Endodermal cell (in vitro differentiated cells): ENCODE data around the gene ARAP3. TPM values are rescaled to one million over a fixed set of nuclear protein-coding genes. Genes with fewer than 3 reads are reported as not detected.
A peak's percentile ranks its signal among the peaks of the same experiment; 100 is the strongest.

ENCODE experiments used
- DNase-seq: peaks from one replicate; pipeline ENCODE4 v3.0.0-alpha.2; 2017
- H3K27ac ChIP-seq: 2 replicates; pipeline ENCODE4 v1.5.1; 2013; ENCODE audit warnings: mild to moderate bottlenecking, low read depth, low read length, moderate library complexity
- H3K27me3 ChIP-seq: 2 replicates; pipeline ENCODE4 v1.6.1; 2013; ENCODE audit warnings: mild to moderate bottlenecking, low read length, moderate library complexity; ENCODE audit not compliant: insufficient read depth, control insufficient read depth, poor library complexity, severe bottlenecking
- H3K36me3 ChIP-seq: 2 replicates; pipeline ENCODE4 v1.7.0; 2013; ENCODE audit warnings: mild to moderate bottlenecking, low read length, moderate library complexity; ENCODE audit not compliant: control insufficient read depth, insufficient read depth
- H3K4me1 ChIP-seq: one replicate; pipeline ENCODE4 v1.7.0; 2013; ENCODE audit warnings: low read length; ENCODE audit not compliant: control insufficient read depth, insufficient read depth
- H3K4me3 ChIP-seq: 2 replicates; pipeline ENCODE4 v1.5.1; 2013; ENCODE audit warnings: mild to moderate bottlenecking, low read length, moderate library complexity
- H3K9ac ChIP-seq: 2 replicates; pipeline ENCODE4 v1.6.1; 2013; ENCODE audit warnings: mild to moderate bottlenecking, low read length, moderate library complexity; ENCODE audit not compliant: poor library complexity, severe bottlenecking; ENCODE audit errors: extremely low read depth
- H3K9me3 ChIP-seq: 2 replicates; pipeline ENCODE4 v1.6.1; 2013; ENCODE audit warnings: mild to moderate bottlenecking, low read length, moderate library complexity; ENCODE audit not compliant: control insufficient read depth
- H3K27ac Mint-ChIP-seq: 2 replicates; pipeline ENCODE4 v1.8.0; 2020; ENCODE audit warnings: mixed read lengths
- H3K27me3 Mint-ChIP-seq: 2 replicates; pipeline ENCODE4 v1.8.0; 2021; ENCODE audit warnings: mild to moderate bottlenecking, mixed read lengths; ENCODE audit not compliant: insufficient read depth
- H3K36me3 Mint-ChIP-seq: 2 replicates; pipeline ENCODE4 v1.8.0; 2020; ENCODE audit warnings: low read depth, mixed read lengths
- H3K4me1 Mint-ChIP-seq: 2 replicates; pipeline ENCODE4 v1.8.0; 2020; ENCODE audit warnings: mixed read lengths
- H3K4me3 Mint-ChIP-seq: 2 replicates; pipeline ENCODE4 v1.8.0; 2020; ENCODE audit warnings: mild to moderate bottlenecking, moderate library complexity, mixed read lengths
- H3K9me3 Mint-ChIP-seq: 2 replicates; pipeline ENCODE4 v1.8.0; 2020; ENCODE audit warnings: mild to moderate bottlenecking, mixed read lengths
- CTCF ChIP-seq: fragments of 200-600 bp; sonication (generic); conservative IDR thresholded peaks from 2 replicates; pipeline ENCODE4 v1.5.0; 2021; ENCODE audit warnings: antibody characterized with exemption, mild to moderate bottlenecking
- WGBS, 2 experiments: methylation state at CpG; one replicate each; pipeline versions ENCODE4 v1.1.5 to v1.1.7; 2013; ENCODE audit warnings: missing lambda C conversion rate in 2 of 2, mixed read lengths in 1 of 2; ENCODE audit not compliant: insufficient coverage in 1 of 2, insufficient read length in 1 of 2; 5-methylcytosine and 5-hydroxymethylcytosine counted together
- total RNA-seq, 2 donors: library from RNA; stranded (reverse); fragmentation: NEBNext Ultra II Directional in 1 of 2; extraction: Animal tissue kit (Norgen Biotek cat#: 25700) in 1 of 2; gene quantifications; 2 replicates in 1 of 2; 3 replicates in 1 of 2; pipeline ENCODE4 v1.2.1, GENCODE V29; 2021

The ARAP3 gene
- total RNA-seq, 2 donors from 2014 or later = 32.5 to 41.3 TPM

- no peak overlapping the region for H3K9ac ChIP-seq
- no peaks in the 10 kb centered on the region for H3K4me1 ChIP-seq
- no peak overlapping the region for H3K27ac ChIP-seq
- no peaks in the 10 kb centered on the region for H3K9me3 ChIP-seq
- H3K4me3 ChIP-seq = no peak overlapping the region
- no peak for DNase-seq
- Mint-ChIP-seq H3K4me1 (peaks cover 2% of the 10 kb centered on the region), H3K9me3 (no peaks in the 10 kb centered on the region), H3K36me3 (peaks cover 40% of the 10 kb centered on the region), H3K27me3 (peaks cover 4% of the 10 kb centered on the region), H3K4me3 (no peak overlapping the region), H3K27ac (no peak overlapping the region)
- no peak for TF ChIP-seq CTCF
- WGBS, 2 experiments = 94% methylated on average over 2 of the region's 2 CpGs; no CpG with 5 or more reads in 1 of the 2 experiments
- H3K36me3 ChIP-seq = peaks cover 9% of the 10 kb centered on the region
- H3K27me3 ChIP-seq = no peaks in the 10 kb centered on the region
These were observed 27.7 kb downstream of the ARAP3 start for GRCh38 chr5:141654298-141654697.

DNA sequence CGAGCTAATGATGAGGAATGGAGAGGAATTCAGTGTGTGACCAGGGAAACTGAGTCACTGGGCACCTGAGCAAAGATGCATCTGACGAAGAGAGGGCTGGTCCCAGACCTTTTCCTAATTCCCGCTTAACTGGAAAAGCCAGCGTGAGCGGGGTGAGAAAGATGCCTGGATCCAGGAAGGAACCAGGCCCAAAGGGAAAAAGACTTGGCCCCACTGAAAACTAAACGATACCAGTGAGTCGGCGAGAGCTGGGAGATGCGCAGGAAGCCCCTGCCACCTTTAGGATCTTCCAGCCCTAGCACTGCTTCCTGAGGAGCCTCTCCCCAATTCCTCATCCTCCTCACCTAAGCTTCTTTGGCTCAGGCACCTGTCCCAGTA, 30.3 kb downstream of the ARAP3 start:
- Mint-ChIP-seq H3K4me3 (peak overlapping the region; percentile 81), H3K27ac (no peak overlapping the region), H3K27me3 (peaks cover 4% of the 10 kb centered on the region), H3K36me3 (peaks cover 20% of the 10 kb centered on the region), H3K9me3 (no peaks in the 10 kb centered on the region), H3K4me1 (peaks cover 2% of the 10 kb centered on the region)
- H3K27ac ChIP-seq = no peak overlapping the region
- peak overlapping the region; percentile 82 for H3K4me3 ChIP-seq
- H3K36me3 ChIP-seq = no peaks in the 10 kb centered on the region
- H3K9ac ChIP-seq = no peak overlapping the region
- no peaks in the 10 kb centered on the region for H3K27me3 ChIP-seq
- TF ChIP-seq CTCF = no peak
- H3K9me3 ChIP-seq = no peaks in the 10 kb centered on the region
- 66 to 72% methylated on average over 9 of the region's 9 CpGs for WGBS, 2 experiments
- H3K4me1 ChIP-seq = no peaks in the 10 kb centered on the region
- DNase-seq = no peak

- Mint-ChIP-seq H3K27ac (peak within 1 kb of the TSS; percentile 89), H3K36me3 (peaks cover 16% of the 10 kb centered on the region), H3K27me3 (peaks cover 4% of the 10 kb centered on the region), H3K4me1 (peaks cover 2% of the 10 kb centered on the region), H3K9me3 (no peaks in the 10 kb centered on the region), H3K4me3 (peak within 1 kb of the TSS; percentile 81)
- no peaks in the 10 kb centered on the region for H3K27me3 ChIP-seq
- H3K9ac ChIP-seq = no peak within 1 kb of the TSS
- 3 to 9% methylated on average over 11 to 50 of the region's 50 CpGs for WGBS, 2 experiments
- no peaks in the 10 kb centered on the region for H3K4me1 ChIP-seq
- peak; percentile 99 for DNase-seq
- no peak for TF ChIP-seq CTCF
- H3K9me3 ChIP-seq = no peaks in the 10 kb centered on the region
- no peak within 1 kb of the TSS for H3K27ac ChIP-seq
- H3K4me3 ChIP-seq = peak within 1 kb of the TSS; percentile 82
- H3K36me3 ChIP-seq = no peaks in the 10 kb centered on the region
These were observed 30.9 kb downstream of the ARAP3 start, which contains the start of gene FCHSD1 for GRCh38 chr5:141650851-141651727. FCHSD1 (minus strand) TSS chr5:141651418; CDS start chr5:141651368, 50 bp downstream.
